ENCODE results near the gene CABP1.
"Not testable (repeated sequence)": the region's sequence is repeated elsewhere in the genome, so short reads cannot be mapped to it uniquely, and the experiment has no call there.

Gene CABP1

GRCh38 chr12:120639771-120640721 lies at the start of gene CABP1:
TSS of gene CABP1 (plus strand) at chr12:120640626. CDS start at chr12:120640686, 60 bp downstream.
- DNase-seq = peak; percentile 59

DNA sequence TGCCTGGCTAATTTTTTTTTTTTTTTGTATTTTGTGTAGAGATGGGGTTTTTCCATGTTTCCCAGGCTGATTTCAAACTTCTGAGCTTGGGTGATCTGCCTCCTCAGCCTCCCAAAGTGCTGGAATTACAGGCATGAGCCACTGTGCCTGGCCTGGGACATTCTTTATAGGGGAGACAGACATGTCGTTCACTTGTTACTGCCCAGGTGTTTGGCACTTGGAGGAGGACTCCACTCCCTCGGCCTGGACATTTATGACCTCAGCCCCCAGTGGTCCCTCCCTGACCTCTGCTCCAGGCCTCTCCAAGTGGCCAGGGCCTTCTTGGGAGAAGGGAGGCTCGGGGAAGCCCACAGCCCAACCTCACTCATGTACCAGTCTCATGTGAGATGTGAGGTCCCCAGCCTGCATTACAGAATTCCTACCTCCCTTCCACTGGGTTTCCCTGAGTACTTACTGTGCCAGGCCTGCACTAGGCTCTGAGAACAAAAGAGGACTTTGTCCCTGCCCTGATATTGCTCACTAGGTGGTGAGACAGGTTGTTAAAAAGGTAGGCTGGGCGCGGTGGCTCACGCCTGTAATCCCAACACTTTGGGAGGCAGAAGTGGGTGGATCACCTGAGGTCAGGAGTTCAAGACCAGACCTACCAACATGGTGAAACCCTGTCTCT lies 49.6 kb upstream of the CABP1 start:
- DNase-seq = no peak

DNA sequence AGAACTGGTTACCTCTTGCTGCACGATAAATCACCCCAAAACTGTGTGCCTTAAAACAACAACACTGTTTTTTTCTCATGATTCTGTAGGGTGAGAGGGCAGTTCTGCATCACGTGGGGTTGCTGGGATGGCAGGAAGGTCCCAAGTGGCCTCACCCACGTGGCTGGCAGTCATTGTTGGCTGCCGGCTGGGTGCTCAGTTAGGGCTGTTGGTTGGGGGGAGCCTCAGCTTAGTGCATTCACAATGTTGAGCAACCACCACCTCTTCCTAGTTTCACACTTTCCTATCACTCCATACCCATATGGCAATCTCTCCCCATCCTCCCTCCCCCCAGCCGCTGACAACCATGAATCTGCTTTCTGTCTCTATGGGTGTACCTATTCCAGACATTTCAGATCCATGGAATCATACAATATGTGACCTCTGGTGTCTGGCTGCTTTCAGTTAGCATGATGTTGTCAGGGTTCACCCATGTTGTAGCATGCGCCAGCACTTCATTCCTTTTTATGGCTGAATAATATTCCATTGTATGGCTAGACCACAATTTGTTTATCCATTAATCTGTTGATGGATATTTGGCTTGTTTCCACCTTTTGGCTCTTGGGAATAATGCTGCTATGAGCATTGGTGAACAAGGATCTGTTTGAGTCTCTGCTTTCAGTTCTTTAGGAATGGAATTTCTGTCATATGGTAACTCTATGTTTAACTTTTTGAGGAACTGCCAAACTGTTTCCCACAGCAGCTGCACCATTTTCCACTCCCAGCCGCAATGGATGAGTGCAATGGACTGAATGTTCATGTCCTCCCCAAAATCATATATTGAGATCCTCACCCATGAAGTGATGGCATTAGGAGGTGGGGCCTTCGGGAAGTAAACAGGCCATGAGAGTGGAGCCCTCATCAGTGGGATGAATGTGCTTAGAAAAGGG lies 48.0 kb upstream of the CABP1 start:
- DNase-seq = no peak

GRCh38 chr12:120596901-120597300 lies 43.5 kb upstream of the CABP1 start:
- no peak for DNase-seq

DNA sequence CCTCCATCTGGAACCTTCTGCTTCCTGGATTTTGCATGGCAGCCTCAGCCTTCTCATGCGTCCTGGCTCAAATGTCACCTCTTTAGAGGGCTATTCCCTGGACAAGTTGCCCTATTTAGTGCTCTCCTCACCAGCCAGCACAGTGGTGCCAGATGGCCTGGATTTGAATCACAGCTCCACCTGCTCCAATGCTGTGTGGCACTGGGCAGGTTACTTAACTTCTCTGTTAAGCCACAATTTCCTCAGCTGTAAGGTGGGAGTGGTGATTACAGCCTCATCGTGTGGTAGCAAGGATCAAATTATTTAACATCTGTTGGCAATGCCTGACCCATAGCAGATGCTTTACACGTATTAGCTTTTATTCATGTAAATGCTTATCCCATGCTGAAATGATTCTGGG lies 42.6 kb upstream of the CABP1 start:
- DNase-seq = no peak

- no peak for DNase-seq
These were observed 41.6 kb upstream of the CABP1 start for GRCh38 chr12:120598674-120599463.

GRCh38 chr12:120599672-120600552 lies 40.5 kb upstream of the CABP1 start:
- DNase-seq = no peak

GRCh38 chr12:120602416-120602815 lies 38.0 kb upstream of the CABP1 start:
- DNase-seq = not testable (repeated sequence)

- DNase-seq = no peak
These were observed 29.9 kb upstream of the CABP1 start for GRCh38 chr12:120610560-120610959.

- DNase-seq = not testable (repeated sequence)
These were observed 28.9 kb upstream of the CABP1 start for GRCh38 chr12:120611534-120611933.

- no peak for DNase-seq
These were observed 25.6 kb upstream of the CABP1 start for GRCh38 chr12:120614848-120615247.

DNA sequence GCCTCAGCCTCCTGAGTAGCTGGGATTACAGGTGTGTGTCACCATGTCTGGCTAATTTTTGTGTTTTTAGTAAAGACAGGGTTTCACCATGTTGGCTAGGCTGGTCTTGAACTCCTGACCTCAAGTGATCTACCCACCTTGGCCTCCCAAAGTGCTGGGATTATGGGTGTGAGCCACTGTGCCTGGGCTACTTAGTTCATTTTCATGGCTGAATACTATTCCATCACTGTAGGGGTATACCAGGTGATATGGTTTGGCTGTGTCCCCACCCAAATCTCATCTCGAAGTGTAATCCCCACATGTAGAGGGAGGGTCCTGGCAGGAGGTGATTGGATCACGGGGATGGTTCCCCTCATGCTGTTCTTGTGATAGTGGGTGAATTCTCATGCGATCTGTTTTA lies 23.2 kb upstream of the CABP1 start:
- not testable (repeated sequence) for DNase-seq

- not testable (repeated sequence) for DNase-seq
These were observed 22.7 kb upstream of the CABP1 start for GRCh38 chr12:120617767-120618166.

DNA sequence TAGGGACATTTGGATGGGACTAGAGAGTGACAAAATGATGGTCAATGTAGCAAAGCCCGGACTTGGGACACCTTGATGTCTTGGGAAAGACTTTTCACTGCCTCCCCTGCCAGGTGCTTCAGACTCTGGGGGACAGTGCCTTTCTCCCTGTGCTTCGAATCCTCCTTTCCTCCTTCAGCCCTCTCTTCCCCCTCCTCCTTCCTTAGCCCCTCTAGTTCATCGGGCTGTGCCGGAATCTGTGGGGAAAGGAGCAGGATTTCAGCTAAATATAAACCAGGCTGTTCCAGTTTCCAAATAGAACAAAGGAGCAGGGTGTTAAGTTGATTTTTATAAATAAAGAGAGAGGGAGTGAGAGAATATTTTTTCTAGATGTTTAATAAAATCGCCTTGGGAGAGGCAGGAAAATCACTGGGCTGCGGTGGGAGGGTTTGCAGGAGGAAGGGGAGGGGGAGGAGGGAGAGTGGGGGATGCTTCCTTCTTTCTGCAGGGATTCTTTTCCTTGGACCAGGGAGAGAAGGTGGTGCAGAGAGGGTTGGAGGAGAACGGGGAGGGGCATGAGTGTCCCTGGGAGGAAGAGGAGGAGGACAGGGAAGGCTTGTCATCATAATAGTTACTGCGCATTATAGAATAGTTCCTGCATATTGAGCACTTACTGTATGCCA lies 21.3 kb upstream of the CABP1 start:
- DNase-seq = no peak

DNA sequence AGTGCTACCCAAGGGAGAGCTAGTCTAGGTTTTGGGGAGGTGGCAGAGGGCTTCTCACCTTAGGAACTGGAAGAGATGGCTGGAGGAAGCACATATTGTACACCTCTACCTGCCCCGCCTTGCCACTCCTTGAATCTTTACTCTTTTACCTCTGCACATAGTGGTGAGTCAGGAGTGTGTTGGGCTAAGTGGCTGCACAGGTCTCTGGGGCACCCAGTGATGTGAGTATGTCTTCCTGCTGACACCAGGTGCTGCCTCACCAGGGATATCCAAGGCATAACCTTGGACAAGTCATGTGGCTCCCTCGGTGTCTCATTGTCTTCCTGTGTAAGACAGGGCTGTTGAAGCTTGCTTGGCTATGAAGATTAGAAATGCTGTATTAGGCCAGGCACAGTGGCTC lies 19.8 kb upstream of the CABP1 start:
- DNase-seq = no peak

GRCh38 chr12:120625557-120626419 lies 14.6 kb upstream of the CABP1 start:
- DNase-seq = no peak

- peak; percentile 18 for DNase-seq
These were observed 11.5 kb upstream of the CABP1 start for GRCh38 chr12:120628919-120629318.

DNA sequence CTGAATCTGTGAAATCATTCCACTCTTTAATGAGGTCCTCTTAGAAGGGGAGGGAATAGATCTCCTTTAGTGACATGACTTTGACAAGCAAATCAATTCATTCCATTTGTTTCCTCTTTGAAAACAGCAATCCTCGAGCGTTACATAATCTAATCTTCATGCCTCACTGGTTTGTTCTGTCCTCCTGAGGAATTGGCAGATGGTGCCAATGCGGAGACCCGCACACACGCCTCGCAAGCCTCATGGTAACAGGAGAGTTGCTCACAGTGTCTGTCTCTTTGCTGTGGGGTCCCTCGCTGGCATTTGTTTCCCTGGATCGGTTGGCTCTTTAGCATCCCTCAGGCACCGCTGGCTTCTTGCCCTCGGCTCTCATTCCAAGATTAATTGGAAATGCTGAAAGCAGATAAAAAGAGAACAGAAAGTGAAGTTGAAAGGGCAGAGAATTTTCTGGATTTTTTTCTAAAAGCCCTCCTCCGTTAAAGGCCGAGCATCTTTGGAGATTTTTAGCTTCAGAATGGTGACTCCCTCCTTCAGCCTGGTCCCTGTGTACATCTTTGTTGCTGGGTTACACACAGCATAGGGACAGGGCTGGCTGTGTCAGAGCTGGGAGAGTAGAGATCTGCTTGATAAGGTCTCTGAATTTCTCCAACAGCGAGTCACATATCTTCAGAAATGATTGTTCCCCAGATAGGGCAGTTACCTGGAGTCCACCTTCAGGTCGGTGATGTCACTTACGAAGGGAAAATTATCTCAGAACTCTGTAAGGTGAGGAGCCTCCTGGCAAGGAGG lies 10.1 kb upstream of the CABP1 start:
- no peak for DNase-seq

DNA sequence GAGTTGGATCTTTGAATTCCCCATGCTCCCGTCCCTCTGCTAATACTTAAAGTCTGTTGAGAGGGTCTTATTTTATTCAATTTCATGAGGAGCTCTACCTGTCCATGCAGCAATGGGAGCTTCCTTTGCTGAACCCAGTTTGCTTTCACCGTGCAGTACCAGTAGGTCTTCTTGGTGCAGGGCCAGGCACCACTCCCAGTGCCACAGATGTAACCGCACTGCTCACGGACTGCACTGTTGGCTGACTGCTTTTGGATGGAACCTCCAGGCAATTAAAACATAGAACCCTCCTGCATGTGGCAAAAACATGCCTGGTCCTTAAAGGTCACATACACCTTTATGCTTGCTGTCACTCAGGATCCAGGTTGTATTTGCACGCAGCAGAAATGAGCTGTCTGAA lies 9.3 kb upstream of the CABP1 start:
- DNase-seq = no peak

Data from NCI-H146 (cell line).